ENCODE data around the gene CRISPLD2. TPM values are rescaled to one million over a fixed set of nuclear protein-coding genes. Genes with fewer than 3 reads are reported as not detected.
A peak's percentile ranks its signal among the peaks of the same experiment; 100 is the strongest.

The CRISPLD2 gene
- total RNA-seq, 4 donors from 2014 or later = 6.0 to 166 (median 24.2) TPM

GRCh38 chr16:84920333-84920732 is 100.5 kb downstream of the CRISPLD2 start:
- TF ChIP-seq POLR2A (IDR thresholded peaks at IDR 0.05) = no peak
- Histone ChIP-seq H3K9me3 (no peaks in the 10 kb centered on the region), H3K4me3 (no peak overlapping the region), H3K4me1 (peaks cover 5 to 43% (median 16%) of the 10 kb centered on the region in 3 donors), H3K36me3 (no peaks in the 10 kb centered on the region), H3K27me3 (peaks cover 0 to 23% (median 0%) of the 10 kb centered on the region in 4 donors), H3K27ac (no peak overlapping the region)
- no peak for DNase-seq
- intact Hi-C loops (cut with DNase I) = no loop called here
- 90% methylated on average over 8 of the region's 8 CpGs for WGBS, 2 donors

GRCh38 chr16:84922351-84923120 is 102.8 kb downstream of the CRISPLD2 start:
- WGBS, 2 donors = 38 to 82% methylated on average over 3 to 6 of the region's 19 CpGs
- peaks cover 0 to 13% (median 0%) of the 10 kb centered on the region in 4 donors for H3K27me3 ChIP-seq
- no peak for DNase-seq
- TF ChIP-seq CTCF (IDR thresholded peaks at IDR 0.05) (no peak), POLR2A (IDR thresholded peaks at IDR 0.05) (no peak)
- H3K36me3 ChIP-seq = no peaks in the 10 kb centered on the region
- intact Hi-C loops (cut with DNase I) = no loop called here
- H3K9me3 ChIP-seq = no peaks in the 10 kb centered on the region
- no peak overlapping the region for H3K4me3 ChIP-seq
- peaks cover 5 to 48% (median 16%) of the 10 kb centered on the region in 3 donors for H3K4me1 ChIP-seq
- H3K27ac ChIP-seq = peak overlapping the region; percentile 17 to 84 (median 76)

GRCh38 chr16:84924331-84925091 is 104.7 kb downstream of the CRISPLD2 start:
- no peak for DNase-seq
- intact Hi-C loops (cut with DNase I) = no loop called here
- peaks cover 12 to 64% (median 29%) of the 10 kb centered on the region in 3 donors for H3K4me1 ChIP-seq
- H3K27ac ChIP-seq = peak overlapping the region in 1 of 4 donors; percentile 48
- no peaks in the 10 kb centered on the region for H3K9me3 ChIP-seq
- H3K4me3 ChIP-seq = no peak overlapping the region
- TF ChIP-seq POLR2A (IDR thresholded peaks at IDR 0.05) (no peak), CTCF (IDR thresholded peaks at IDR 0.05) (no peak)
- H3K27me3 ChIP-seq = no peaks in the 10 kb centered on the region
- no peaks in the 10 kb centered on the region for H3K36me3 ChIP-seq
- WGBS, 2 donors = 69 to 74% methylated on average over 13 to 16 of the region's 23 CpGs

DNA sequence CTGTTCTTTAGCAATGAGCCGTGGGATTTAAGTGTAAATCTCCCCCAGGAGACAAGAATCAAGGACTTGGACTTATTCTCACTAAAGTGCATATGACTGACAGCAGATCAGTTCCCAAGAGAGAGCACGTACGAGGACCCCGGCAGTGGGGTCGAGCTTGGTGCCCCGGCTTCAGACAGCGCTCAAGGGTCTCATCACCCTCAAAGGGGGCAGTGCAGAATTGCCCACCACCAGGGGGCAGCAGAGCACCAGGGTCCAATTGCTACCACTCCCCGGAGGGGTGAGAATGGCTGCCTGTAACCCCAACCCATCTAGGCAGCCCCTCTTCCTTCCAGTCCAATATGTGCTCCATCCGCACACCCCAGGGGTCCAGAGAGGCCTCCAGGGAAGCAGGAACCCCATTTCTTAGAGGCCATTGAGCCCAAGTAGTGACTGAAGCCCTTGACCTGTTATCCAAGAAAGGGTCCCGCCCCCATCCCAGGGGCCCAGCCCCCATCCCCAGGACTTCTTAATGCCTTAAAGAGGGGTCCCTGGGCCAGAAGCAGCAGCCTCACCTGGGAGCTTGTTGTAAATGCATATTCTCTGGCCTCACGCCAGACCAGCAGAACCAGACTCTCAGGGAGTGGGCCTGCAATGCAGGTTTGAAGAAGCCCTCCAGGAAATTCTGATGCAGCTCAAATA is 105.4 kb downstream of the CRISPLD2 start:
- peak overlapping the region in 1 of 4 donors; percentile 48 for H3K27ac ChIP-seq
- no peaks in the 10 kb centered on the region for H3K9me3 ChIP-seq
- H3K27me3 ChIP-seq = no peaks in the 10 kb centered on the region
- peaks cover 12 to 64% (median 29%) of the 10 kb centered on the region in 3 donors for H3K4me1 ChIP-seq
- TF ChIP-seq POLR2A (IDR thresholded peaks at IDR 0.05) (no peak), CTCF (IDR thresholded peaks at IDR 0.05) (peak; percentile 71 to 84 (median 78))
- intact Hi-C loops (cut with DNase I) = no loop called here
- no peak for DNase-seq
- whole genome bisulfite sequencing, 2 donors = 20 to 67% methylated on average over 1 to 2 of the region's 11 CpGs
- no peaks in the 10 kb centered on the region for H3K36me3 ChIP-seq
- H3K4me3 ChIP-seq = no peak overlapping the region

GRCh38 chr16:84925773-84926372 is 106.1 kb downstream of the CRISPLD2 start:
- H3K4me1 ChIP-seq = peaks cover 12 to 63% (median 29%) of the 10 kb centered on the region in 3 donors
- no peaks in the 10 kb centered on the region for H3K36me3 ChIP-seq
- no peaks in the 10 kb centered on the region for H3K9me3 ChIP-seq
- TF ChIP-seq CTCF (IDR thresholded peaks at IDR 0.05) = no peak
- TF ChIP-seq POLR2A (IDR thresholded peaks at IDR 0.05) = no peak
- no peak overlapping the region for H3K4me3 ChIP-seq
- 86 to 88% methylated on average over 14 to 15 of the region's 19 CpGs for WGBS, 2 donors
- H3K27ac ChIP-seq = peak overlapping the region in 1 of 4 donors; percentile 48
- no peak for DNase-seq
- no peaks in the 10 kb centered on the region for H3K27me3 ChIP-seq
- intact Hi-C loops (cut with DNase I) = no loop called here
